ENCODE measurements around the gene CEBPG.

The CEBPG gene

DNA sequence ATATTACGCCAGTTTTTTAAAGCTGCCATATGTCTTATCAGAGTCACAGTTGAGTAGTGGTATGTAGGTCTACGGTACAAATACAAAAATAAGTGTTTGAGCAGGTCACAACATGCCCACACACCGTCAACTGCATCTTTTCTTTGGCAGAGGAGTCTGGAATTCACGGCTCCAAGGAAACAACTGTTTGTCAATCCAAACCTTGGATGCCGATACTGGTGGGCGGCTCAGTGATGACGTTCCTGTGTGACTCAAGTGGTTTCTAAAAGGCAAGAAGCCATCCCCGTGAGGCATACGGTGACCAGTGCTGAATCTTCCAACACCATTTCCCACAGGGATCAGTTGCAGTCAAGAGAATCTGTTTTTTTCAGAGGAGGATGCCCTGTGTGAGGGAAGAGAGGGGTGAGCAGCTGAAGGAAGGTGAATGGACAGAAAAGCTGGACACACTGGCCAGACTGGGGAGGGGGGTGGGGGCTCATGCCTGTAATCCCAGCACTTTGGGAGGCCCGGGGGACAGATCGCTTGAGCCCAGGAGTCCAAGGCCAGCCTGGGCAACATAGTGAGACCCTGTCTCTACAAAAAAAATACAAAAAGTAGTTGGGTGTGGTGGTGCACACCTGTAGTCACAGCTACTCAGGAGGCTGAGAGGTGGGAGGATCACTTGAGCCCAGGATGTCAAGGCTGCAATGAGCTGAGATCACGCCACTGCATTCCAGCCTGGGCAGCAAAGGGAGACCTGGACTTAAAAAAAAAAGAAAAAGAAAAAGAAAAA is 22.8 kb upstream of the CEBPG start:
- DNase-seq (ENCODE audit: low spot score) = no peak

DNA sequence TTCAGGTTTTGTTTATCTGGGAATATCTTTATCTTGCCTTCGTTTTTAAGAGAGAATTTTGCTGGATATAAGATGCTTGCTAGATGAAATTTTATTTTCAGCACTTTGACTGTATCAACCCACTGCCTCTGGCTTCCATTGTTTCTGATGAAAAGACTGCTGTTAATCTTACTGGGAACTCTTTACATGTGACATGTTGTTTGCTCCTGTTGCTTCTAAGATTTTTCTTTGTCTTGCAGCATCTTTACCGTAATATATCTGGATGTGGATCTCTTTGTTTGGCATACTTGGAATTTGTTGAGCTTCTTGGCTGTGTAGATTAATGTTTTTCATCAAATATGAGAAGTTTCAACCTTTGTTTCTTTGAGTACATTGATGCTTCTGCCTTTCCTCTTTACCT is 18.0 kb upstream of the CEBPG start:
- no peak for DNase-seq (ENCODE audit: low spot score)

DNA sequence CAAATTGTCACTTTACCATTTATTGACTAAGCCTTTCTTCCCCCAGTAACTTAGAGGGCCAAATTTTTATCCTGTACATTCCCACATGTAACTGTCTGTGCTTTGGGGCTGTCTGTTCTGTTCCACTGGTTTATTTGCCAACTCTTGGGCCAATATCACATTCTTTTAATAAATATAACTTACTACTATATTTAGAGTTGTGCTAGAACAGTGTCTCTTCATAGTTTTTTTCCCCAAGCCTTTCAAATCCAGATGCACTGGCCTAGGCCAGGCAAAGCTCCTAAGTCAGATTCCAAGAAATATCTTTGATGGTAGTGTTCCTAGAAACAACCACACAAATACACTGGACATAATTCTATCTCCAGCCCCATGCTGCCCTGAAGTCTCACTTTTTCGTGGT is 16.0 kb upstream of the CEBPG start:
- no peak for DNase-seq (ENCODE audit: low spot score)

DNA sequence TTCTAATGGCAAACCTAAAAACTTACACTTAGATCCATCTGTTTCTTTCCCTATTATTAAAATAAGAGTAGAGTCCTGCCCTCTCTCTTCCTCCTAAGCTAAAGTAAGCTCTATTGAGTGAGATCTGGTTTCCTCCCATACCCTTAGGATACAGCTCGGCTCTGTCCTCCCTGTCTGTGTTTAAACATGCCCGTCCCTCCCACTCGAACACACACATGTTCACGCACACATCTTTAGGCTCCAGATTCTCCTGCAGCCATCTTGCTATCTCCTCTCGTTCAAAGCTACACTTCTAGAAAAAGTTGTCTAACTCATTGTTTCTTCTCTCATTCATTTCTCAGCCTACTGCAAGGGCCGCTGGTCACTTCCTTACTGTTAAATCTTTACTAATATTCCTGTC is 15.1 kb upstream of the CEBPG start:
- DNase-seq (ENCODE audit: low spot score) = no peak

DNA sequence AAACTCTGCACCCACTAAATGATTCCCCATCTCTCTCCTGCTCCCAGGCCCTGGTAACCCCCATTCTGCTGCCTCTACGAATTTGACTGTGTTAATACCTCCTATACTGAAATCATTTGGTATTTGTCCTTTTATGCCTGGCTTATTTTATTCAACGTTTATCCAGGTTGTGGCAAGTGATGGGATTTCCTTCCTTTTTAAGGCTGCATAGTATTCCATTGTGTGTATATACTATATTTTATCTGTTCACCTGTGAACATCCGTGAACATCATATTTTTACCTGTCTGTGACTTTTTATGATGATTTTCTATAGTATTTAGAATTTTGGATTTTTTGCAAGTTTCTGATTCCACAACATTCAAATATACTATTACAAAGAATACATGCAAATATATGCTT is 13.9 kb upstream of the CEBPG start:
- DNase-seq (ENCODE audit: low spot score) = no peak

DNA sequence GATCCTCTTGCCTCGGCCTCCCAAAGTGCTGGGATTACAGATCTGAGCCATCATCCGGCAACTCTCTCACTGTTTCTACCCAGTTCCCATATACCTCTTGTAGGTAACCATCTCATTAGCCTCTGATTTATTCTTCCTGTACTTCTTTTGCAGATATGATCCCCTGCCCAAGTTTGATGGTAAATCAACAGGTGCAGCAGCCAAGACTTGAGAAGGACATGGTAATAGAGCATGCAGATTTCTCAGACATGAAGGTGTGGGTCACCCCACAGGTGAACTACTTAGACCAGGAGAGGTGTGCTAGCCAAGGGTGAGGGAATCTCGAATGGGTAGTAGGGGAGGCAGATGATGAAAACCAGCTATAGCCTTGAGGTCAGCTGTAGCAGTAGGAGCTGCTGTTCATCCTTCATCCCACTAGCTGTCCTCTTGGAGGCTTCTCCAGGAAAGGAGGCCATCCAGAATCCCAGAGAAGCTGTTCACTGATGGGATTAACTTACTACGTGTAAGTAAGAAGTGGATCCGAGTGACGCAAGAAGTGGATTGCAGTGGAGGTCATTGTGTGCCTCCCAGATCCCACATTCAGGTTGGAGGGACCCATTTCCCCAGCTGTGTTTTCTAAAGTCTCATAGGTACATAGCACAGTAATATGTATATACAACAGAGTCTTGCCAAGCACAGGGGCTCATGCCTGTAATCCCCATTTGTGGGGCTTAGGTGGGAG is 10.8 kb upstream of the CEBPG start:
- no peak for DNase-seq (ENCODE audit: low spot score)

DNA sequence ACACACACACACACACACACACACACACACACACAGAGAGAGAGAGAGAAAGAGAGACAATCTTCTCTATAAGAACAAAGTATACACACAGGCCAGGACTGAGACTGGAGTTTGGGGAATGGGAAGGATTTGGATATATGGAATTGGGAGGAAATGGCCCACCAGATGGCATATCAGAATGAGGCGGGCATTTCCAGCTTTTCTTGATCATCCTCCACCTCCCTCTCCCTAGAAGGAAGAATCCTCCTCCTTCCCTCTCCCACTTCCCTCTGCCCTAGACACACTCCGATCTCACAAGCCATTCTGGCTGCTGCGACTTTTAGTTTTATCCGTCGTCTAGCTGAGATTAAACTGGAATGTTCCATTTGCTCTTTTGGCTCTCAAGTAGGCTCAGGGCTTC is 10.0 kb upstream of the CEBPG start:
- DNase-seq (ENCODE audit: low spot score) = no peak

DNA sequence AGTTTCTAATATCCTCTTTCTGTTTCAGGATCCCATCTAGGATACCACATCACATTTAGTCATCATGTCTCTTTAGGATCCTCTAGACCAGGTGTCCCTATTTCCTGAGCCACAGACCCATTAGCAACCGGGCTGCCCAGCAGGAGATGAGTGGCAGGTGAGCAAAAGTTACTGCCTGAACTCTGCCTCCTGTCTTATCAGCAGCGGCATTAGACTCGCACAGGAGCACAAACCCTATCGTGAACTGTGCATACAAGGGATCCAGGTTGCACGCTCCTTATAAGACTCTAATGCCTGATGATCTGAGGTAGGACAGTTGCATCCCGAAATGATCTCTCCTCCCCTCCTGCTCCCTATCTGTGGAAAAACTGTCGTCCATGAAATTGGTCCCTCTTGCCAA is 7.8 kb upstream of the CEBPG start:
- DNase-seq (ENCODE audit: low spot score) = no peak

DNA sequence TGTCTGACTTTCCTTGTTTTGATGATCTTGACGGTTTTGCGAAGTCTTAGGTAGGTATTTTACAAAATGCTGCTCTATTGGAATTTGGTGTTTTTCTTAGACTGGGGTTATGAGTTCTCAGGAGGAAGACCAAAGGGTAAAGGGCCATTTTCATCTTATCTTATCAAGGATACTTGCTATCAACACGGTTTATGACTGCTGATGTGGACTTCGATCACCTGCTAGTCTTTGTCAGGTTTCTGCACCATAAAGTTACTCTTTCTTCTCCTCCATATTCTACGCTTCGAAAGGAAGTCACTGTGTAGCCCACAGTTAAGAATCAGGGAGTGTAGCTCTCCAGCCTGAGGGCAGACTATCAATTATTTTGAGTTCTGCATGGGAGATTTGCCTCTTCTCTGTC is 7.4 kb upstream of the CEBPG start:
- DNase-seq (ENCODE audit: low spot score) = no peak

DNA sequence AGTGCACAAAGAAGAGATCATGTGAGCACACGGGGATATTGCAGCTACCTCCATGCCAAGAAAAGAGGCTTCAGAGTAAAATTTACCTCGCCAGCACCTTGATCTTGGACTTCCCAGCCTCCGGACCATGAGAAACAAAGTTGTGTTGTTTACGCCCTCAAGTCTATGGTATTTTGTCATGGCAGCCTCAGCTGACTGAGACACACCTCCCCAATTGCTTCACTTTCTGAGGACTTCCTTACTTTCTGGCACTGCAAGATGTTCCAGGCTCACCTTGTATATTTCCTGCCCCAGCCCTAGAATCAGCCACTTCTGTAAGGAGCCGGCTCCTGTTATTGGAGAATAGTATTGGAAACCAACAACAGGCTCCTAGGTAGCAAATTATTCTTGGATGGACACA is 6.6 kb upstream of the CEBPG start:
- DNase-seq (ENCODE audit: low spot score) = no peak

DNA sequence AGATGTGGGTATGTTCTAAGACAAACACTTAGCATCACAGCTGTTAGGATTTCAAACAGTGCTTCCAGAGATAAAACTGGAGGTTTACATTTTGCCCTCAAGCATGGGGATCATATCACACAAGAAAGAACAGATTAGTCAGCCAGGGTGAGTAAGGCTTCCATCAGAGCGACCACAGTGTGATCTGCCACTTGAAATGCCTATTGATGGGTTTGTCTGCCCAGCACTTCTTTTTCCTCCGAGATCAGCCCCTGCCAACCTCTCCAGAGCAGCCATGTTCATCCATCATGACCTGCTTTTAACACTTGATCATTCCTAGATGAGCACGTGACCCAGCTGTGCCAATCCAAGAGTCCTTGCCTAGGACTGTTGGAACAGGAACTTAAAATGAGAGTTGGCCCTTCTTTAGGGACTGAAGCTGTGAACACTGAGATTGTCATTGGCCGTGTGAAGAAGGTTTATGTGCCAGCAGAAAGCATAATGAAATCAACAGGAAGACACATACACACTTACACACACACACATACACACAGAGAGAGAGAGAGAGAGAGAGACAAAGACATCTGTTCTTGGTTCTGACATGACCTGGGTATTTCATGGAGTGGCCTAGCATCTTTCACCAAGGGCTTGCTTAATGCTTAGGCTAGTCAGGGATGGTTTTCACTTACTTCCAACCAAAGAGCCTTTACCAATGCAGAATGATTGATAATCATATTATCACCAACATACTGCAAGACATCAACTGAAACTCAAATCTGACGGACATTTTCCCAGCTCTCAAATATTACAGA is 5.2 kb upstream of the CEBPG start:
- DNase-seq (ENCODE audit: low spot score) = no peak

DNA sequence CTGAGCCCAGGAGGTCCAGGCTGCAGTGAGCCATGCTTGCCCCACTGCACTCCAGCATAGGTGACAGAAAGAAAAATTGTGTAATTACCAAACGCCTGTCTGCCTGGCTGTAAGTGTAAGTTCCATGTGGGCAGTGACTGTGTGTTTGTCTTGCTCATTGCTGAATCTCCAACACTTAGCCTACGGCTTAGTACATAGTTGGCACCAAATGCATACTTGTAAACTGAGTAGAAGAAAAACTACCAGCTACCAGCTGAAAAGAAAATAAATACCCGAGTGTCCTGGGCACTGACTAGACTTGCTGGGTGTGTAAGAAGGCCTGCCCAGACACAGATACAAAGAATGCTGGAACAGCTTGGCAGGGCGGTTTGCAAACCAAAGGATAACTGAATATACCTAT is 2.7 kb upstream of the CEBPG start:
- DNase-seq (ENCODE audit: low spot score) = no peak

DNA sequence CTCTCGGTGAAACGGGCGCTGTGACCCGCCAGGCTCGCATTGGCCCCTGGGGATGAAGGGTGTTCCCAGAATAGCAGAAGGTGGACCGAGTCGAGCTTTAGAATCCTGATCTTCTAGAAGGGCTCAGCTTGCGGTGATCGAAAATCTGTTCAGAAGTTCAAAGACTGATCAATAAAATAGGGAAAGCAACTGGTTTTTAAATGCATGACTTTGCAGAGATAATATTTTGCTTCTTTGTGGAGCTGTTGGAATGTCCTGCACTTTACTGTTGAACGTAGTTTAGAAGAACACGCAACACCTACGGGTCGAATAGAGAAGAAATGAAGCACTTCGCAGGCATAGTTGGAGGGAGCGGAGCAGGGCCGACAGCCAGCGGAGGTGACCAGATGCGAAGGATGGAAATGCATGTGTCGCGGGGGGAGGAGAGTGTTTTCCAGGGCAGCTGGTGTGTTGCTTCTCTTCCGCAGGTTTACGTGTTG is 766 bp downstream of the CEBPG start:
- DNase-seq (ENCODE audit: low spot score) = no peak

DNA sequence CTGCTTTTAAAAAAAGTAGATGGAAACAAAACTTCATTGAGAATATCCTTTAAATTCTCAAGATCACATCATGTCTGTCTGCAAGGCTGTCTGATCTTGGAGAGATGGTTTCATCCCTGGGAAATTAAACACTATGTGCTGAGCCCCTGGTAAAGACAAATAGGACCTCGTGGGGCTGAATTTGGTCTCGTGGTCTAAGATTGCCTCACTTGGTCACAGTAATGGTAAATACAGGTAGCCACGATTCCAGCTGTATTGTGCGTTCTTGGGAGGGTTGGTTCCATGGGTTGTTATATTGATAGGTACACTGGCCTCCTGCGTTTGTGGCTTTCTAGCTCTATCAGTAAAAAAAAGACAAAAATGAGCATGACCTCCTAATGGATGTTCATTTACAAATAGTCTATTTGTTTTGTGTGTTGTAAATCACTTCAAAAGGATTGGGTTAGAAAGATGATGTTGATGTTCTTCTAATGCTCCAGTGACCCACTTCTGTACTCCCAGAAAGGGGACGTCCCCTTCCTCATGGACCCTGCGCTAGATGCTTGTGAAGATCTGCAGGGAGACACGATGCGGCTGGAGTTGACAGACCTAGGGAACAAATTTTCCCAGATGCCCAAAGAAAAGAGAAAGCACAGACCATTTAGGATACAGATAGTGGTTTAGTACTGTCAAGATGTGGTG is 1.8 kb downstream of the CEBPG start:
- DNase-seq (ENCODE audit: low spot score) = no peak

DNA sequence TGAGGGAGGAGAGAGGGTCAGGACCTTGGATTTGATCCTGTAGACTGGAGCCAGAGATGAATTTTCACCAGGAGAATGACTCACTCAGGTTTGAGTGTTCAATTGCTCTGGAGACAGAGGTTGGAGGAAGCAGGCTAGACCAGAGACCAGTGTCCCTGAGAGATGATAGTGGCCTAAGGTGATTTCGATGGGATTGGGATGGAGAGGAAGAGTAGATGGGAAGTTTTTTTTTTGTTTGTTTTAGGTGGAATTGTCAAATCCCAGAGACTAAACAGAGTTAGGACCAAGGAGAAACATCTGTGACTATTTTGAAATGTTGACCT is 2.3 kb downstream of the CEBPG start:
- DNase-seq (ENCODE audit: low spot score) = no peak

DNA sequence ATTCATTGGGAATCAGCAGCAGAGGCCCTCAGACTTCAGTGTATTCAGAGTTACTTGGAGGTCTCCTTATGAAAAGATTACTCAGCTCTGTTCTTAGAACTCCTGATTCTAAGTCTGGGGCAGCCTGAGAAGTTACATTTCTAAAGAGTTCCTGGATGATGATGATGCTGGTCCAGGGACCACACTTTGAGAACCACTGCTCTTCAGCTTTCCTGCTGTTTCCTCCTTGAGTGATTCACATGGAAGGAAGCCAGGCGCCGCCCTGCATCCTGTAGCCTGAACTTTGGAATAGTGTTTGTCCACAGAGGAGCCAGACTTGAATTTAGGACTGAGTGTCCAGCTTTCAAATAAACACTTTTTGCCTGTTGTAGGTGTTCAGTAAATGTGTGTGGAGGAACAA is 2.9 kb downstream of the CEBPG start:
- DNase-seq (ENCODE audit: low spot score) = no peak

DNA sequence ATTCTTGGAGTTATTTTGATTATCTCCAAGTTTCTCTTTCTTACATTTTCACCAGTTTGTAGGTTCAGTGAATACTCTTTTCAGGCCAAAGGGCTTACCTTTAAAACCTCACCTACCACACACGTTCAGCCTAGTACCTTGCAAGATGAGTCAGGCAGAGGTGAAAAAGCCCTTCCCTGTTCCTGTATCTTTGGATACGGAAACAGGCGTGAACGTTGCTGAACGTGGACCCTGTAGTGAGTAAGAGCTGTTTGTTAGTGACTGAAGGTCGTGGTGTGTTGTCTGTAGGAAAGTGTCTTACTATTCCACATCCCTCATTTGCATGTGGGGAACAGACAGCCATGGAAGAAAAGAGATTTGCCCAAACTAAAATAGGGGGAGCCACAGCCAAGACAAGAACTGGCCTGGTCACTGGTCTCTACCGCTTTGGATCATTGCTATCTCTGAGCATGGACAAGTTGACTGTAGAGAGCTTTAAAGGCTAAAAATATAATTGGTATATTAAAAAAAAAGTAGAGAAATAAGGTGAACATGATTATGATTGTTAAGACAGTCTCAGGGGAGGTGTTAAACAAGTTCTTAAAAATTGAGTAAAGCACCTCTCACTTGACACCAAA is 3.5 kb downstream of the CEBPG start:
- DNase-seq (ENCODE audit: low spot score) = no peak

DNA sequence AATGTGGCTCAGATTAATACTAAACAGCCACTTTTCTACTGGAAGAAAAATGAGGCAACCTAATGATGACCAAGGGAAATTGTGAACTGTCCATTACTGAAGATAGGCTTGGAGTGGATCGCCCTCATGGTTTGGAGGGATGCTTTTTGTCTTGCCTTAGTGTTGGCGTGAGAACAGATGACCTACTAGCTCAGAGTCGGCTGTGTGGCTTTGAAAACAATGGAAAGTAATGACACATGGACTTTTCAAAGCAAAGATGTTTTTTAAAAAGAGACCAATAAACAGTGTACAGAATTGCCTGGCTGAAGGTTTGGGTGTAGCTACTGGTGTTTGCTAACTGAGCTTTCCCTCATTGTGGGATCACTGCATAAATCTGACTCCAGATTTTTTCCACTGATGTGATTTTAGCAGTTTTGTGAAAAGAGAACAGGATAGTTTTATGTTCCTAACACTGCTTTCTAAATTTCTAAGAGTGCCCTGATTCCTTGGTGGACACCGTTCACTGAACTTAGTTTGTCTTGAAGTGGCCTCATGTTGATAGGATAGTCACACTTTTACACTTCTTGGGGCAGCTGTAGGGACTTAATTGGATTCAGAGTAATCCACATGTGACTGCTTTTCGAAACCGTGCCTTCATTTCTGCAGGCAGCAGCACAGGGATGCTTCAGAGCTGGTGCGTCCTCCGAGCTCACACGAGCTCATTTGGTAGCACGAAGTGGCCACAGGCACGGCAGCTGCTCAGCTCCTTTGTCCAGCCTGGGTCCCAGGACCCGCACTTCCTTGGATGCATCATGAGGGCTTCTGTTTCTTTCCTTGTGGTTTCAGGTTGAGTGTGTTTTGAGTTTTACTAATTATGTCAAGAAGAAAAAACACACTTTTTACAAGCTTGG is 4.3 kb downstream of the CEBPG start:
- no peak for DNase-seq (ENCODE audit: low spot score)

DNA sequence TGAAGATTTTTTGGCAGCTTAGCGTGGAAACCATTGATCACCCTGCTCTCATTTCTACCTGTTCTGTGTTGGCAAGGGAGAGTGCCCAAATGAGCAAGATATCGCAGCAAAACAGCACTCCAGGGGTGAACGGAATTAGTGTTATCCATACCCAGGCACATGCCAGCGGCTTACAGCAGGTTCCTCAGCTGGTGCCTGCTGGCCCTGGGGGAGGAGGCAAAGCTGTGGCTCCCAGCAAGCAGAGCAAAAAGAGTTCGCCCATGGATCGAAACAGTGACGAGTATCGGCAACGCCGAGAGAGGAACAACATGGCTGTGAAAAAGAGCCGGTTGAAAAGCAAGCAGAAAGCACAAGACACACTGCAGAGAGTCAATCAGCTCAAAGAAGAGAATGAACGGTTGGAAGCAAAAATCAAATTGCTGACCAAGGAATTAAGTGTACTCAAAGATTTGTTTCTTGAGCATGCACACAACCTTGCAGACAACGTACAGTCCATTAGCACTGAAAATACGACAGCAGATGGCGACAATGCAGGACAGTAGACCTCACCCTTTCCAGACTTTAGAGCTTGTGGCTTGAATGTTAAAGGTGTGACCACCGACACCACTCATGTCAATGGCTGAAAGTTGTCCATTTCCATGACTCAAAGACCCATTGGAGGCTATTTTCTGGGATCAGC is 5.8 kb downstream of the CEBPG start:
- no peak for DNase-seq (ENCODE audit: low spot score)

DNA sequence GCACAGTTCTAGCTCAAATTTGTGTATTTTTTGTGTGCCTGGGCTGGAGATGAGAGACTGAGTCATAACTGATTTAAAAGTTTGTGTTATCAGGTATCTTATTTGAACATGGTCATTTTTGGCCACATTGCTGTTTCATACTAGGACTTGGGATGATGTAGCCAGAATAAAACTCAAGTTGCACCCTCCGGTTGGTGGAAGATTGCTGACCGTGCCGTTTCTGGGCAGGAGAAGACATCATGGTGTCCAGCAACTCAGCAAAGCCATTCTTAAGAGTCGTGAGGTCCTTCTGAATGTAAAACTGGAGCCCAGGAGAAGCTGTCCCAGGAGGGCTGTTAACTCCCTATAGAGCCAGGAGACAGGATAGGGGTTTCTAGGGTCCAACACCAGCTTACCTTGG is 7.6 kb downstream of the CEBPG start:
- no peak for DNase-seq (ENCODE audit: low spot score)

DNA sequence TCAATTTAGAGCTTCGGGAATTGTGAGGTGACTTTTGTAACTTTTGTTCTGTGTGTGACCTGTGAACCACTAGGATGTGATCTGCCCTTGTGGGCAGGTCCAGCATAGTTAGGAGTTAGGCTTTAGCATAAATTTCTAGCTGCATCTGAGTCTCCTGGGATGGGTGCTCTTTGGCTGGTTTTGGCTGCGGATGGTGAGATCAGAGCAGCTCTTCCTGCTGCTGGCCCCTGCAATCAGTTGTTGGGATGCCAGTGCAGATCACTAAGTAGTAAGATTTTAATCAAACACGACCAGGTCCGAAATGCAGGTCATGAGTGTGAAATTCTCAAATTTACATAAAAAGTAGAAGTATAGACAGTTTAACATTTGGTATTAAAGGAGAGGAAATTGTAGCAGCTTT is 8.5 kb downstream of the CEBPG start:
- no peak for DNase-seq (ENCODE audit: low spot score)

All from HuH-7 (cell line).